ENCODE results near the gene TESK1. TPM values are rescaled to one million over a fixed set of nuclear protein-coding genes. Genes with fewer than 3 reads are reported as not detected.

Gene TESK1
- total and polyA plus RNA-seq, 2 of the 8 experiments (the other 6 are each of a cell fraction or from before 2014, with no cell fraction given), result 13.5 to 13.9 TPM

GRCh38 chr9:35606726-35607125 lies 1.7 kb downstream of the TESK1 start (continued):
- TF ChIP-seq MAX (IDR thresholded peaks at IDR 0.05) (no peak), RNF2 (IDR thresholded peaks at IDR 0.05; ENCODE audit: borderline replicate concordance, low read depth, low read length, missing control alignments, poor library complexity, severe bottlenecking) (no peak), TCF12 (IDR thresholded peaks at IDR 0.05; ENCODE audit: low read depth, low read length) (no peak), SUZ12 (IDR thresholded peaks at IDR 0.05; ENCODE audit: low read length) (no peak), NANOG (IDR thresholded peaks at IDR 0.05; ENCODE audit: insufficient read depth, low read depth, low read length, poor library complexity, severe bottlenecking) (no peak)
